Measurements from ENCODE around the gene GALR1. TPM values are rescaled to one million over a fixed set of nuclear protein-coding genes. Genes with fewer than 3 reads are reported as not detected.
"Not testable (repeated sequence)": the region's sequence is repeated elsewhere in the genome, so short reads cannot be mapped to it uniquely, and the experiment has no call there.

The GALR1 gene
- total RNA-seq, 3 donors from 2014 or later (not counting 1 experiment from before 2014, with no cell fraction given) = not detected

DNA sequence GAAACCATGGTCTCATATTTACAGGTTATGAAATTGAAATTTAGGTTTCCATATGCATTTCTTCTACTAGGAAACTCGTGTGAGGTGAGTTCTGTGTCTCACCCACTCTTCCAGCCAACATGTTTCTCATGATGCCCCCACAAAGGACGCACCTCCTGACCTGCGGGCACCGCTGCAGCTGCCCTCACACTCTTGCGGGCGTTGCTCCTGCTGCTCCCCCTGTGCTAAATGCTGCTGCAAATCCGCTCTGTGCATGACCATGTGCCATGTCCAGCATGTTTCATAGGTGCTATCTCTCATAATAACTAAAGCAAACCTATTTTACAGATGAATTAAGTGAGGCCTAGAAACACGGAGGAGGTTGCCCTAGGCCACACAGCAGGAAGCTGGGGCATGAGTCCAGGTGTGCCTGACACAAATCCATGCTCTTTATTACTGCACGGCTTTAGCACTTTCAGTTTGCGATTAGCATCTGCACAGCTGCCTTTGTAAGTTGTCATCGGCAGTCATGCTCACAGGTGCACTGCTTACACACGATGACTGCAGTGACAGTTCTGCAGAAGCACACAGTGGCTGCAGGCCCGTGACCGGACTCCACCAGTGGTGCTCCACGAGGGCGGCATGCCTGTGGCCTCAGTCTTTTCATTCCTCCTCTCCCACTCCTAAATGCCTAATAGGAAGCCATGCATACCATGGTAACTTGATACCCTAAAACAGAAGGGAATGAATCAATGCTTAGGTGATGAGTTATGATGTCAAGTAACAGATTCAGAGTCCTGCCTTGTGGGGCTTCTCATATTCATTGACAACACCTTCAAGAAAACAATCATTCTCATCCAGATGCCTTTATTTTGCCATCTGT, 14.9 kb upstream of the GALR1 start:
- H3K4me1 Mint-ChIP-seq = no peaks in the 10 kb centered on the region
- no peak overlapping the region for H3K4me3 Mint-ChIP-seq
- intact Hi-C loops (cut with micrococcal nuclease) = no loop called here
- H3K27me3 Mint-ChIP-seq (ENCODE audit: low read depth in 2 of 2) = peaks cover 19 to 30% of the 10 kb centered on the region in 2 donors
- no peak for DNase-seq
- TF ChIP-seq, protein P1, sequence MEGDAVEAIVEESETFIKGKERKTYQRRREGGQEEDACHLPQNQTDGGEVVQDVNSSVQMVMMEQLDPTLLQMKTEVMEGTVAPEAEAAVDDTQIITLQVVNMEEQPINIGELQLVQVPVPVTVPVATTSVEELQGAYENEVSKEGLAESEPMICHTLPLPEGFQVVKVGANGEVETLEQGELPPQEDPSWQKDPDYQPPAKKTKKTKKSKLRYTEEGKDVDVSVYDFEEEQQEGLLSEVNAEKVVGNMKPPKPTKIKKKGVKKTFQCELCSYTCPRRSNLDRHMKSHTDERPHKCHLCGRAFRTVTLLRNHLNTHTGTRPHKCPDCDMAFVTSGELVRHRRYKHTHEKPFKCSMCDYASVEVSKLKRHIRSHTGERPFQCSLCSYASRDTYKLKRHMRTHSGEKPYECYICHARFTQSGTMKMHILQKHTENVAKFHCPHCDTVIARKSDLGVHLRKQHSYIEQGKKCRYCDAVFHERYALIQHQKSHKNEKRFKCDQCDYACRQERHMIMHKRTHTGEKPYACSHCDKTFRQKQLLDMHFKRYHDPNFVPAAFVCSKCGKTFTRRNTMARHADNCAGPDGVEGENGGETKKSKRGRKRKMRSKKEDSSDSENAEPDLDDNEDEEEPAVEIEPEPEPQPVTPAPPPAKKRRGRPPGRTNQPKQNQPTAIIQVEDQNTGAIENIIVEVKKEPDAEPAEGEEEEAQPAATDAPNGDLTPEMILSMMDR (IDR thresholded peaks at IDR 0.05) = no peak
- Histone ChIP-seq H3K4me3 (ENCODE audit: low read length) (no peak overlapping the region), H3K9me3 (ENCODE audit: control insufficient read depth, insufficient read depth, low read length) (peaks cover 18% of the 10 kb centered on the region), H3K27me3 (ENCODE audit: control insufficient read depth, insufficient read depth, low read length) (peaks cover 3% of the 10 kb centered on the region), H3K4me1 (ENCODE audit: control insufficient read depth, insufficient read depth, low read length) (no peaks in the 10 kb centered on the region), H3K36me3 (ENCODE audit: control insufficient read depth, insufficient read depth, low read length) (no peaks in the 10 kb centered on the region), H3K27ac (ENCODE audit: low read length) (no peak overlapping the region)
- 87% methylated on average over 16 of the region's 16 CpGs for WGBS (ENCODE audit: insufficient coverage)
- H3K27ac Mint-ChIP-seq = no peak overlapping the region
- peaks cover 11 to 15% of the 10 kb centered on the region in 2 donors for H3K9me3 Mint-ChIP-seq
- ATAC-seq = no peak
- H3K36me3 Mint-ChIP-seq = peaks cover 18% of the 10 kb centered on the region

DNA sequence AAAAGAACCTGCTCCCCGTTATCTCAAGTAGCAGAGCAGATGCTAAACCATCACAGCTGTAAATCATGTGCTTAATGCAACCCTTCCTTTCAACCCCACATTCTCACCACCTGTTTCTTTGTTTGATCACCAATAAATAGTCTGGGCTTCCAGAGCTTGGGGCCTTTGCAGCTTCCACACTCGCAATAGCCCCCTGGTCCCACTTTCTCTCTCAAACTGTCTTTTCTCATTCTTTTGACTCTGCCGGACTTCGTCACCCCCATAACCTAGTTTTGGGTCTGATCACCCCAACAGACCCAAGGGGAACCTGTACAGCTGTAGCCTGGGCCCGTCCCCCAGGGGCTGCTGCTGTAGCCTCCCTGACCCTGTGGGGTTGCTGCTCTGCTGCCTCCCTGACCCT, 10.4 kb upstream of the GALR1 start:
- H3K4me3 ChIP-seq (ENCODE audit: low read length); H3K27me3 ChIP-seq (ENCODE audit: control insufficient read depth, insufficient read depth, low read length); intact Hi-C loops (cut with micrococcal nuclease); DNase-seq; H3K4me3 Mint-ChIP-seq; H3K4me1 Mint-ChIP-seq; H3K27ac ChIP-seq (ENCODE audit: low read length); H3K4me1 ChIP-seq (ENCODE audit: control insufficient read depth, insufficient read depth, low read length); ATAC-seq; H3K27ac Mint-ChIP-seq; H3K36me3 ChIP-seq (ENCODE audit: control insufficient read depth, insufficient read depth, low read length): not testable (repeated sequence)
- peaks cover 33% of the 10 kb centered on the region for H3K9me3 ChIP-seq (ENCODE audit: control insufficient read depth, insufficient read depth, low read length)
- Mint-ChIP-seq H3K36me3 (peaks cover 20% of the 10 kb centered on the region), H3K27me3 (ENCODE audit: low read depth in 2 of 2) (peaks cover 11 to 14% of the 10 kb centered on the region in 2 donors), H3K9me3 (peaks cover 11 to 15% of the 10 kb centered on the region in 2 donors)
- 95% methylated on average over 5 of the region's 5 CpGs for WGBS (ENCODE audit: insufficient coverage)

DNA sequence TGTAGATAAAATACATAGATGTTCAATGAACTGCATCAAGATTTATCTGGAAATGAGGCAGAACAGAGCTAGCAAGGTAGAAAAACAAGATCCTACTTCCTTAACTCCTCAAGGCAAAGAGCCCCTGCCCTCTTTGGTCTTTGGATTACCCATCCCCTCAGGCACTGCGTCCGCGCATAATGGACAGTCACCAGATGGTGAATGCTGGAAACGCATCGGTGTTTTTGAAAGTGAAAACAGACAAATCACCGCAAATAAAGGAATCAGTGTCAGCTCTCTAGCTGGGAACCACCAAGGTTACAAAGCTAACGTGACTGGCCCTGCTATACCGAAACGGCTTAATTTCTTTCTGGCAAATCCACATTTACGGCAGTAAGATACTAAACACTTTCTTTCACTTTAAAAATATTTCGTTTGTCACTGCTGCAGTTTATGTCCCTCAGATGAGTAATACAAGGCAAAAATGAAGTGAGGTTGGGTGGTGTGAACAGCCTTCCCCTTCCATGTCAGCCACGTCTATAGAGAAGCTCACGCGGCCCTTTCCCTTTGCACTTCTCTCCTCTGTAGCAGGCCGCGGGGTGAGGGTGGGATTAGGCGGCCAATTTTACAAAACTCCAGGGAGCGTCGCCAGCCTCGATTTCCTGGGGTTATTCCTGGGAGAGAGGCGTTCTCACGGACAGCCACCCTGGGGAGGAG, 627 bp upstream of the GALR1 start:
- peak in 1 of 2 donors; percentile 9 for DNase-seq
- H3K9me3 Mint-ChIP-seq = peaks cover 3 to 6% of the 10 kb centered on the region in 2 donors
- H3K4me1 Mint-ChIP-seq = peaks cover 13 to 16% of the 10 kb centered on the region in 2 donors

More for the DNA sequence above, 627 bp upstream of the GALR1 start:
- 15% methylated on average over 16 of the region's 22 CpGs for WGBS (ENCODE audit: insufficient coverage)
- peak overlapping the region; percentile 58 for H3K4me3 Mint-ChIP-seq
- H3K27ac Mint-ChIP-seq = no peak overlapping the region
- H3K36me3 Mint-ChIP-seq = peaks cover 14% of the 10 kb centered on the region
- ATAC-seq = peak; percentile 41 to 62 (median 45)
- intact Hi-C loops (cut with micrococcal nuclease) = no loop called here
- Histone ChIP-seq H3K27me3 (ENCODE audit: control insufficient read depth, insufficient read depth, low read length) (peaks cover 41% of the 10 kb centered on the region), H3K27ac (ENCODE audit: low read length) (no peak overlapping the region), H3K4me3 (ENCODE audit: low read length) (no peak overlapping the region), H3K9me3 (ENCODE audit: control insufficient read depth, insufficient read depth, low read length) (peaks cover 3% of the 10 kb centered on the region), H3K36me3 (ENCODE audit: control insufficient read depth, insufficient read depth, low read length) (no peaks in the 10 kb centered on the region), H3K4me1 (ENCODE audit: control insufficient read depth, insufficient read depth, low read length) (peaks cover 23% of the 10 kb centered on the region)
- peaks cover 44 to 60% of the 10 kb centered on the region in 2 donors for H3K27me3 Mint-ChIP-seq (ENCODE audit: low read depth in 2 of 2)
- TF ChIP-seq, protein P1 (IDR thresholded peaks at IDR 0.05) = no peak

Measured in natural killer cell (primary cell).